ENCODE measurements around the gene SFXN4. TPM values are rescaled to one million over a fixed set of nuclear protein-coding genes. Genes with fewer than 3 reads are reported as not detected.
"Not testable (repeated sequence)": the region's sequence is repeated elsewhere in the genome, so short reads cannot be mapped to it uniquely, and the experiment has no call there.

The SFXN4 gene
- total RNA-seq, 2 donors from 2014 or later: 20.5 to 32.0 TPM

DNA sequence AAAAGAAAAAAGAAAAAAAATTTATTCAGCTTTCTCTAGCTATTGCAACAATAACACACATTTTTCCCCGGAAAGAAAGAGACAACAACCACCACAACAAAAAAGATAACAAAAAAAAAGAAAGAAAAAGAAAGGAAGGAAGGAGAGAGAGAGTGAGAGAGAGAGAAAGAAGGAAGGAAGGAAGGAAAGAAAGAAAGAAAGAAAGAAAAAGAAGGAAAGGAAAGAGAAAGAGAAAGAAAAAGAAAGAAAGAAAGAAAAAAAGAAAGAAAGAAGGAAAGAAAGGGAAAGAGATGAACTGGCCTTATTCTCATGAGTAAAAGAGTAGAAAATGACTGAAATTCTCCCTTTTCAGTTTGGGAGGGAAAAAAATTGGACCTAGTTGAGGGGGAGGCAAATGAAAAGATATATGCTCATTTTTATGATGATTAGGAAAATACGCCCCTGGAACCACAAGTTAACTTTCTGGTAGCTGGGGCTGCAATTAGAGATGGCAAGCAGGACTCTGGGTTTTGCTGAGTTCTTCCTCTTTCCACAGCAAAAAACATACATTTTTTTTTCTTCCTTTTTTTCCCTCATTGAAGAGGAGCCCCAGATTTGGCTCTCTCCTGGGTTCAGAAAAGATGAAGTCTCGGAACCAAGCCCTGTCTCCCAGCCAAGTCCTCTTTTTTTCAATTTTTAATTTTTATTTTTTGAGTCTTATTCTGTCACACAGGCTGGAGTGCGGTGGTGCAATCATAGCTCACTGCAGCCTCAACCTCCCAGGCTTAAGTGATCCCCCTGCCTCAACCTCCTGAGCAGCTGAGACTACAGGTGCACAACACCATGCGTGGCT is 25.7 kb upstream of the SFXN4 start:
- H3K9me3 ChIP-seq: no peaks in the 10 kb centered on the region
- no peak for ATAC-seq
- 51 to 64% methylated on average over 5 of the region's 5 CpGs for WGBS, 2 donors
- DNase-seq: no peak
- no peak for TF ChIP-seq CTCF (IDR thresholded peaks at IDR 0.05)
- TF ChIP-seq POLR2A (IDR thresholded peaks at IDR 0.05): no peak
- H3K4me1 ChIP-seq: peaks cover 17% of the 10 kb centered on the region
- H3K27ac ChIP-seq: peak overlapping the region in 1 of 4 donors; percentile 69
- no peaks in the 10 kb centered on the region for H3K27me3 ChIP-seq
- intact Hi-C loops (cut with DNase I): no loop called here
- no peaks in the 10 kb centered on the region for H3K36me3 ChIP-seq (replicated peaks in 1 of 2; ENCODE audit: insufficient read depth in 1 of 2, low read depth in 2 of 2)
- H3K4me3 ChIP-seq: no peak overlapping the region

DNA sequence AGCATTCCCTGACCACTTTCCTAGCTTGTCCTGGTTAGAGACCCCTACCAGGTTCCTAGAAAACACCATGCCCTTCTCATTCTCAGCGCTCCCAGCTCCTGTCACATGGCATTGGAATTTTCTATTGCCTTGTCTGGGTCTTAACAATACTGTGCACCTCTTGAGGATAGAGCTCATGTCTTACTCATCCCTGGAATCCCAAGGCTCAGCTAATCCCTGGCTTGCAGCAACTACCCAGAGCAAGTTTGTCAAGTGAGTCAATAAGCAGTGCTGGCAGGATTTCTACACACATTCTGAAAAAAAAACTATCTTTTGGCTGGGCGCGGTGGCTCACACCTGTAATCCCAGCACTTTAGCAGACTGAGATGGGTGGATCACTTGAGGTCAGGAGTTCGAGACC is 24.8 kb upstream of the SFXN4 start:
- Histone ChIP-seq H3K36me3 (replicated peaks in 1 of 2; ENCODE audit: insufficient read depth in 1 of 2, low read depth in 2 of 2) (no peaks in the 10 kb centered on the region), H3K9me3 (no peaks in the 10 kb centered on the region), H3K27ac (peak overlapping the region; percentile 39 to 69 (median 59)), H3K4me1 (peaks cover 17% of the 10 kb centered on the region), H3K27me3 (no peaks in the 10 kb centered on the region), H3K4me3 (no peak overlapping the region)
- TF ChIP-seq POLR2A (IDR thresholded peaks at IDR 0.05): no peak
- no peak for TF ChIP-seq CTCF (IDR thresholded peaks at IDR 0.05)
- intact Hi-C loops (cut with DNase I): no loop called here
- peak in 2 of 4 donors; percentile 16 to 43 for DNase-seq
- peak; percentile 41 for ATAC-seq
- 51 to 60% methylated on average over 4 of the region's 4 CpGs for WGBS, 2 donors

DNA sequence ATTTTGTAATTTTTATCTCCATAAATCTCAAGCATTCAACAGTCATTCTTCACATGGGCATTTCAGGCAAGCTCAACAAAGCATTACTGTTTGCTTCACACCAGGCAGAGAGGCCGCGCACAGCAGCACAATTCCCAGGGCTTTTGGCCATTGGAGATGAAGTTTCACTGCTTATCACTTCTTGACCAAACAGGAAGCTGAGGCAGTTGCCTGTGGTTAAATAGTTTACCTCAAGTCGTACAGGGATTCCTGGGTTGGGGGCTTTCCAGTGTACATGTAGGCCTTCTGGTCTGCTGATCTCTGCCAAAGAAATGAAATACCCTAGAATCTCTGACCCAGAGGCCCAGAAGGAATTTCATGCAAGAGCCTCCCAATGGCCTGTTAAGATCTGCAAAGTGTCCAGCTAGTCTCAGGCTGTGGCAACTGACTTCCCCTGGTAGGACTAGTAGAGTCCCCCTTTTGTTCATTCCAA is 24.3 kb upstream of the SFXN4 start:
- Histone ChIP-seq H3K9me3 (no peaks in the 10 kb centered on the region), H3K27ac (peak overlapping the region; percentile 39 to 69 (median 59)), H3K4me3 (no peak overlapping the region), H3K4me1 (peaks cover 21% of the 10 kb centered on the region), H3K36me3 (replicated peaks in 1 of 2; ENCODE audit: insufficient read depth in 1 of 2, low read depth in 2 of 2) (no peaks in the 10 kb centered on the region), H3K27me3 (no peaks in the 10 kb centered on the region)
- DNase-seq (peak; percentile 60 to 77 (median 70)), ATAC-seq (peak; percentile 79)
- TF ChIP-seq POLR2A (IDR thresholded peaks at IDR 0.05): no peak
- no peak for TF ChIP-seq CTCF (IDR thresholded peaks at IDR 0.05)
- intact Hi-C loops (cut with DNase I): no loop called here
- 18 to 24% methylated on average over 2 to 3 of the region's 3 CpGs for WGBS, 2 donors

GRCh38 chr10:119183664-119184412 is 18.3 kb upstream of the SFXN4 start:
- no peak for ATAC-seq
- no peak for DNase-seq
- H3K4me3 ChIP-seq: no peak overlapping the region
- WGBS, 2 donors: 81 to 83% methylated on average over 9 of the region's 9 CpGs
- no peak overlapping the region for H3K27ac ChIP-seq
- H3K4me1 ChIP-seq: peaks cover 9% of the 10 kb centered on the region
- no peaks in the 10 kb centered on the region for H3K36me3 ChIP-seq (replicated peaks in 1 of 2; ENCODE audit: insufficient read depth in 1 of 2, low read depth in 2 of 2)
- no peaks in the 10 kb centered on the region for H3K9me3 ChIP-seq
- H3K27me3 ChIP-seq: no peaks in the 10 kb centered on the region
- intact Hi-C loops (cut with DNase I): no loop called here
- TF ChIP-seq CTCF (IDR thresholded peaks at IDR 0.05): no peak
- TF ChIP-seq POLR2A (IDR thresholded peaks at IDR 0.05): no peak

DNA sequence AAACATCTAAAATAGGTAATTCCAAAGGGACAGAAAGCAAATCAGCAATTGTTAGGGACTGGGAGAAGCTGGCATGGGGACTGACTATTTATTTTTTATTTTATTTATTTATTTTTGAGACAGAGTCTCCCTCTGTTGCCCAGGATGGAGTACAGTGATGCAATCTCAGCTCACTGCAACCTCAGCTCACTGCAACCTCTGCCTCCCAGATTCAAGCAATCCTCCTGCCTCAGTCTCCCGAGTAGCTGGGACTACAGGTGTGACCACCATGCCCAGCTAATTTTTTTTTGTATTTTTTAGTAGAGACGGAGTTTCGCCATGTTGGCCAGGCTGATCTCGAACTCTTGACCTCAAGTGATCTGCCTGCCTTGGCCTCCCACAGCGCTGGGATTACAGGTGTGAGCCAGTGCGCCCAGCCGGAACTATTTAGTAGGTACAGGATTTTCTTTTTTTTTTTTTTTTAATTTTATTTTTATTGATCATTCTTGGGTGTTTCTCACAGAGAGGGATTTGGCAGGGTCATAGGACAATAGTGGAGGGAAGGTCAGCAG is 15.4 kb upstream of the SFXN4 start:
- ATAC-seq; intact Hi-C loops (cut with DNase I); H3K27ac ChIP-seq; H3K36me3 ChIP-seq (replicated peaks in 1 of 2; ENCODE audit: insufficient read depth in 1 of 2, low read depth in 2 of 2); H3K4me3 ChIP-seq; H3K27me3 ChIP-seq; H3K9me3 ChIP-seq; DNase-seq: not testable (repeated sequence)
- H3K4me1 ChIP-seq: peaks cover 22% of the 10 kb centered on the region
- 97 to 99% methylated on average over 7 of the region's 7 CpGs for WGBS, 2 donors

All from body of pancreas (tissue), 4 donors.